ENCODE measurements around the gene RETREG2.

DNA sequence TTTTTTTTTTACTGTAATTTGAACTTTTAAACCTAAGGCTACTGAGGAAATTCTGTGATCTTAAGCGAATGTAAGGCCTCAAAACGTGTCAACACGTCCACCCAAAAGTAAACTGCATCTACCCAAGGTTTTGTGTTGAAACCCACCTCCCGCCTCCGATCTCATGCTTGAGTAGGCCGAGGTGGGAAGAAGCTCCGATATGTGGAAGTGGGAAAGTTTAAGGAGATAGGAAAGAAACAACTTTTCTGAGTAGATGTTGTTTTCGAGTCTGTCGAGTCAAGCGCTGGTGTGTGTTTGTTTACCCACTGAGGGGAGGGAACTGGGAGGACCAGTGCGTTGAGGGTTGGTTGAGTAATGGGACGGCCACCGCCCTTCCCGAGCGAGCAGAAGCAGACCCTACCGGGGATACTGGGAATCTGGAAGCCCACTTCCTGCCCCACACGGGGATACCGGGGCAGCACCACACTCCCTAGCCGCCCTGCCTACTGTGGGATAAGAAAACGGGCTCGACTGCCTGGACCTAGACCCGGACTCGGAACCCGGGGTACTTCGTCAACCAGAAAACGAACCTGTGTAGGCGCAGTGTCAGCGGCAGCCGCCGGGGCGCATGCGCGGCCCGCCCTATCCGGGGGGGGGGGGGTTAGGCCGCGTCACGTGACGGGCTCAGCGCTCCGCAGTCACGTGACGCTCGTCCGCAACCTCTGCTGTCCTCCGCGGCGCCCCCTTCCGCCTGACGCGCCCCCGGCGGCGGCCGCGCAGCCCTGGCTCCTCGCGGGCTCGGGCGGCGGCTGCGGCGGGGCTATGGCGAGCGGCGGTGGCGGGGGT is at the start of gene RETREG2:
- TF ChIP-seq, protein P1, sequence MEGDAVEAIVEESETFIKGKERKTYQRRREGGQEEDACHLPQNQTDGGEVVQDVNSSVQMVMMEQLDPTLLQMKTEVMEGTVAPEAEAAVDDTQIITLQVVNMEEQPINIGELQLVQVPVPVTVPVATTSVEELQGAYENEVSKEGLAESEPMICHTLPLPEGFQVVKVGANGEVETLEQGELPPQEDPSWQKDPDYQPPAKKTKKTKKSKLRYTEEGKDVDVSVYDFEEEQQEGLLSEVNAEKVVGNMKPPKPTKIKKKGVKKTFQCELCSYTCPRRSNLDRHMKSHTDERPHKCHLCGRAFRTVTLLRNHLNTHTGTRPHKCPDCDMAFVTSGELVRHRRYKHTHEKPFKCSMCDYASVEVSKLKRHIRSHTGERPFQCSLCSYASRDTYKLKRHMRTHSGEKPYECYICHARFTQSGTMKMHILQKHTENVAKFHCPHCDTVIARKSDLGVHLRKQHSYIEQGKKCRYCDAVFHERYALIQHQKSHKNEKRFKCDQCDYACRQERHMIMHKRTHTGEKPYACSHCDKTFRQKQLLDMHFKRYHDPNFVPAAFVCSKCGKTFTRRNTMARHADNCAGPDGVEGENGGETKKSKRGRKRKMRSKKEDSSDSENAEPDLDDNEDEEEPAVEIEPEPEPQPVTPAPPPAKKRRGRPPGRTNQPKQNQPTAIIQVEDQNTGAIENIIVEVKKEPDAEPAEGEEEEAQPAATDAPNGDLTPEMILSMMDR (IDR thresholded peaks at IDR 0.05), result peak in 3 of 4 experiments; percentile 58 to 65 (median 58)
- TF ChIP-seq POLR2A (IDR thresholded peaks at IDR 0.05), result peak; percentile 90 to 100

Data from uterus (tissue), 2 donors.